ENCODE results near the gene PCSK6. TPM values are rescaled to one million over a fixed set of nuclear protein-coding genes. Genes with fewer than 3 reads are reported as not detected.

The PCSK6 gene
- total RNA-seq, 2 experiments from 2014 or later: 1.1 to 1.3 TPM

DNA sequence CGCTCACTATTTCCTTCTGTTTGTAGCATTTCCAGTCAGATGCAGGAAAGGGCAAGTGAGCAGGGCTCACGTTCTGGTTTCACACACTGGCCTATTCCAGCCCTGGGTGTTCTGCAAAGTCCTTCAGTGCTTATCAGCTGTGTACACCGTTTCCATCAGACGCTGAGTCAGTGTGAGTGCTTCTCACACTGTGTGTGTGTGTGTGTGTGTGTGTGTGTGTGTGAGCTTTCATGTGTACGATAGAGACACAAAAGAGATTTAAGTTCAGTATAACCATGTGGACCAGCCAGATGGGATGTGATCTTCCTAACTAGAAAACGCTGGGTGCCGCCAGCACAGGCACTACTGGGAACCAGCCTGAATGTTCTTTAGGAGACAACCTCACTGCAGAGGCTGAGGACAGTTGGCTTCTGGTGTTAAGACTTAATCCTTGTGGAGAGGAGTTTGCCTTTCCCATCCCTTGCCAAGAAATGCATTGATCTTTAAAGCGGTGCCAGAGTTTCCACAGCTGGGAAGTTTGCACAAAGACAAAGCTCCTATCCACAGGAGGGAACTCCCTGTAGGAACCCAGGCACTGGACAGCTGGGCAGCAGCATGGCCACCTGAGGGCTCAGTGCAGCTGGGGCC is 233.8 kb downstream of the PCSK6 start:
- CTCF ChIA-PET: interaction anchor here (0.8 to 2.1 kb wide), 8 partner anchors 10 to 245 kb away, joined by 3 to 7 read pairs (median 4); no protein-coding TSS in a partner anchor
- POLR2A ChIA-PET: no interaction called here

DNA sequence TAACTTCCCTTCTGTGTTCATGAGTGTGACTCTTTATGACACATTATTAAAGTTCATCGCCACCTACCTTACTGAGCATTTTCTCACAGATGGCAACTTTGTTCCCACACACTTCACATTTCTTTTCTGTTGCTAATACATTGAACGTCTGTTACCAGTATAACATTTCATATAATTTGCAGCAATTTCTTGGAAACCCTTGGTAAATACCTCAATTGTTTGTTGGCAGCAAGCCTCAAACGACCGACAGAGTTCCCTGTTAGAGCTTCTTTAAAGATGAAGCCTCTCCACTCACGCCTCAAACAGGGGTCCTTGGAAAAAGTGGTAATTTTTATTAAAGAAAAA is 234.5 kb downstream of the PCSK6 start:
- POLR2A ChIA-PET: interaction anchor here (0.5 kb wide), 1 partner anchor 95 kb away, joined by 4 read pairs; no protein-coding TSS in a partner anchor
- CTCF ChIA-PET: interaction anchor here (1.0 to 3.9 kb wide), 7 partner anchors 60 to 245 kb away, joined by 3 to 13 read pairs (median 6); no protein-coding TSS in a partner anchor

DNA sequence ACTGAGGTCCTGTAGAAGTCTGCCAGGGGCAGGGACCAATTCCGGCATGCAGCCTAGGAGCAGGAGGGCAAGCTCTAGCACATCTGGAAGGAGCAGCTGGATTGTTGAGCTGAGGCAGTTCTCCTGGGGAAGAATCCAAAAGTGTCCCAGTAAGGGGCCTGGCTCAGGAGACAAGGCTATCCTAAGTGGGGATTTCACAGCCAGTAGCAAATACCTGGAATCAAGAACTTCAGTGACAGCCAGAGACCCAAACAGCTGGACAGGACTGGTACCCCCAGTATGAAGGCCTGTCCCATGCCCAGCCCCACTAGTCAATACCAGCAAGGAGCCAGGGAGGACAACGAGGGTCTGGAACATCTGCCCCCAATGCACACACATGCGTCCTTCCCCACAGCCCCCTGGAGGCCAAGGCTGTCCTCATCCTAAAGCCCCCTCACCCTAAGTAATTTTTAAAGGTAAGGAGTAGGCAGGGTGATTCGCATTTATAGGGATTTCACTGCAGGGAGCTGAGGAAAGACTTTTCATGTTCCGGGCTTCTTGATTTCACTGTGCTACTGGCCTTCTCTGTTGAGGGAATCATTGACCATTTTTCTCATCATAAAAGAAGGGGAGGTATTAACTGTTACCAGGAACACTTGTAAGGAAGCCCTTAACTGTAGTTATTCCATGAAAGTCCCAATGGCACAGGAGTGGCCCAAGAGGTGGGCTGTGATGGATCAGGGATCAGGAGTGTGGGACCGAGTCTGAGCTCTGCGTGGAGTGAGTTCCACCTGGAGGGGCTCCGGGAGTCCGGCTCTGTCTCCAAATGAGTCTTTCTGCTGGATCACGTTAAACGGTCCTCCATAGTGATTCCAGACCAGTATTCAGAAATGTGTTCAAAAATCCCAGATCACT is 235.1 kb downstream of the PCSK6 start:
- CTCF ChIA-PET: interaction anchor here (1.6 to 3.9 kb wide), 3 partner anchors 153 to 166 kb away, joined by 3 to 13 read pairs (median 6); no protein-coding TSS in a partner anchor
- POLR2A ChIA-PET: interaction anchor here (0.5 kb wide), 1 partner anchor 94 kb away, joined by 4 read pairs; no protein-coding TSS in a partner anchor

Other genes starting within 250 kb of the PCSK6 start
- gene CHSY1, start 237.7 kb downstream of the PCSK6 start, total RNA-seq: 10 to 100 TPM; 52.0 to 52.2 TPM
- gene SELENOS, start 212.2 kb downstream of the PCSK6 start, total RNA-seq: 10 to 100 TPM; 41.2 to 41.4 TPM
- gene SNRPA1, start 194.5 kb downstream of the PCSK6 start, total RNA-seq: 100 to 1,000 TPM; 233 to 237 TPM
- gene TM2D3, start 162.7 kb upstream of the PCSK6 start, total RNA-seq: 10 to 100 TPM; 57.1 to 61.4 TPM
- 10 to 100 TPM in 1 of 2 experiments, 1 to 10 TPM in 1; 8.4 to 10.1 TPM for gene TARS3, start 234.8 kb upstream of the PCSK6 start, total RNA-seq

All from activated CD8-positive, alpha-beta memory T cell treated with anti-CD3 and anti-CD28 coated beads for 36 hours (primary cell).